GM06990 (cell line): Measurements from ENCODE around the gene GLTPD2.

ENCODE experiments used
- DNase-seq: peaks from one replicate; pipeline ENCODE4 v3.0.0-alpha.2; 2011; ENCODE audit not compliant: insufficient read length; ENCODE audit errors: extremely low read depth
- H3K27me3 ChIP-seq: replicated peaks from 2 replicates; pipeline ENCODE4 v1.6.0; 2011; ENCODE audit warnings: low read length; ENCODE audit not compliant: control insufficient read depth, insufficient read depth
- H3K36me3 ChIP-seq: 2 replicates; pipeline ENCODE4 v1.5.1; 2011; ENCODE audit warnings: low read length; ENCODE audit not compliant: control insufficient read depth, insufficient read depth
- H3K4me3 ChIP-seq: replicated peaks from 2 replicates; pipeline ENCODE4 v1.5.1; 2011; ENCODE audit warnings: low read depth, mild to moderate bottlenecking, control low read depth, low read length
- CTCF ChIP-seq: IDR thresholded peaks from 2 replicates; pipeline ENCODE4 v1.5.1; 2011; ENCODE audit warnings: low read length, control low read depth, mild to moderate bottlenecking, inconsistent platforms; ENCODE audit not compliant: insufficient read depth, poor library complexity, severe bottlenecking

GLTPD2 gene

GRCh38 chr17:4772235-4772613, 16.5 kb upstream of the GLTPD2 start:
- Histone ChIP-seq H3K27me3 (no peaks in the 10 kb centered on the region), H3K4me3 (no peak overlapping the region), H3K36me3 (no peaks in the 10 kb centered on the region)
- no peak for DNase-seq
- no peak for TF ChIP-seq CTCF

- Histone ChIP-seq H3K36me3 (no peaks in the 10 kb centered on the region), H3K4me3 (no peak overlapping the region), H3K27me3 (no peaks in the 10 kb centered on the region)
- no peak for DNase-seq
- no peak for TF ChIP-seq CTCF
These were observed 10.6 kb upstream of the GLTPD2 start for GRCh38 chr17:4777969-4778760.

GRCh38 chr17:4780325-4780955, 8.3 kb upstream of the GLTPD2 start:
- DNase-seq, result no peak
- TF ChIP-seq CTCF, result no peak
- no peaks in the 10 kb centered on the region; the same call in 1 of the 2 replicates for H3K27me3 ChIP-seq
- H3K36me3 ChIP-seq, result no peaks in the 10 kb centered on the region
- H3K4me3 ChIP-seq, result no peak overlapping the region

- no peaks in the 10 kb centered on the region; the same call in none of the 2 replicates for H3K27me3 ChIP-seq
- DNase-seq, result no peak
- no peak for TF ChIP-seq CTCF
These were observed 6.1 kb upstream of the GLTPD2 start for GRCh38 chr17:4782652-4783051.

GRCh38 chr17:4785311-4786105, 3.3 kb upstream of the GLTPD2 start:
- no peak for DNase-seq
- H3K36me3 ChIP-seq, result no peaks in the 10 kb centered on the region
- no peak for TF ChIP-seq CTCF
- no peaks in the 10 kb centered on the region; the same call in none of the 2 replicates for H3K27me3 ChIP-seq
- H3K4me3 ChIP-seq, result no peak overlapping the region

More at GRCh38 chr17:4782652-4783051, 6.1 kb upstream of the GLTPD2 start:
- no peak overlapping the region for H3K4me3 ChIP-seq
- H3K36me3 ChIP-seq, result no peaks in the 10 kb centered on the region
